Measurements from ENCODE around the gene SMAD4.
"Not testable (repeated sequence)": the region's sequence is repeated elsewhere in the genome, so short reads cannot be mapped to it uniquely, and the experiment has no call there.

SMAD4 gene

DNA sequence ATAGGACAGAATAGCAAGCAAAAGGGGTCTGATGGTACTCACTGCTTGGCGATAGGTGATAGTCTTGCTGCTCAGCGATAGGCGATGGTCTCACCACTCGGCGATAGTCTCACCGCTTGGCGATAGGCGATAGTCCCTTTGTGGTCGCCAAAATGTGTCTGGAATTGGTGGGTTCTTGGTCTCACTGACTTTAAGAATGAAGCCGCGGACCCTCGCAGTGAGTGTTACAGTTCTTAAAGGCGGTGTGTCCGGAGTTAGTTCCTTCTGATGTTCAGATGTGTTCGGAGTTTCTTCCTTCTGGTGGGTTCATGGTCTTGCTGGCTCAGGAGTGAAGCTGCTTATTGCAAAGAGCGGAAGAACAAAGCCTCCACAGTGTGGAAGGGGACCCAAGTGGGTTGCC, 90.0 kb downstream of the SMAD4 start:
- not testable (repeated sequence) for DNase-seq

- no peak for DNase-seq
Measured at GRCh38 chr18:51120809-51121596, 91.0 kb downstream of the SMAD4 start.

- no peak for DNase-seq
Measured at GRCh38 chr18:51121597-51121857, 91.5 kb downstream of the SMAD4 start.

DNA sequence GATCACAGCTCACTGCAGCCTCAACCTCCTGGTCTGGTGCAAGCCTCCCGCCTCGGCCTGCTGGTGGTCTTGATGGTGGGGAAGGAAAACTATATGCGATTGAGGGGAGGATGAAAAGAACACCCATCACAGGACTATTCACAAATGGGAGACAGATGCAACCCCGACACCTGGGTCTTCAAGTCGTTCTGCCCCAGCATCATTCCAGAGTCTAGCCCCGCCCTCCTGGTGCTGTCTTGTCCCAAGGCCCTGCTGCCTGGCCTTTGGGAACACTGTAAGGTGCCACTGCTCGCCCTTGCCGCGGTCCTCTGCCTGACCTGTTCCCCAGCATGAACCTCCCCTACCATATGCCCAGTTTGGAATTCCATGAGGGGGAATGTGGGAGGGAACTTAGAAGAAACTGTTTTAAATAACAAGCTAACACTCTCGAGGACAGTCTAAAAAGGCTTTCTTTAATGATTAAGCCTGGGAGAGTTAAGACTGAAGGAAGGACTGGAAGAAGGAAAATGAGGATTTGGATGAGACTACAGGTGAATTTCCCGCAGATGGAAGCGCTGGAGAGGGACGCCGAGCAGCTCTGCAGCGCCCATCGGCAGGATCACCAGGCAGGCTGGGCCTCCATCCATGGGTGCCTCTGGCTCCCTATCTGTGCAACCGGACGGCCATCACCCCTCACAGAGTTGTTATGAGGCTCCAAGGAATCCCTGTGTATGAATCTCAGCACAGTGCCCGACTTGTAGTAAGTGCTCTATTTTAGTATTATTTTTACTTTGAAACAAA, 92.4 kb downstream of the SMAD4 start:
- DNase-seq = no peak

DNA sequence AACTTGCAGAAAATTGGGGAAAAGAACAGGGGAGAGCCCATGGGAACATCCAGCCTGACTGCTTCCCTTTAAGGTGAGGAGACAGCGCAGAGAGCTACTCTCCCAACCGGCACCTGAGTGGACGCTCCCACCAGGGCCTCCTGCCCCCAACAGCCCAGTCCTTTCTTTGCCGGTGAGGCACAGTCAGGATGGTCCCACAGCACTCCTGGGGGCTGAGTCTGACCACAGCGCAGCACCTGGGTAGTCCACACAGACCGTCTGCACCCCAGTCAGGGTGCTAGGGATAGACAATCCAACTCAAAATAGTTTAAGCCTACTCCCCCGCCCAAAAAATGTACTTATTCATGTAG, 93.0 kb downstream of the SMAD4 start:
- DNase-seq = no peak

DNA sequence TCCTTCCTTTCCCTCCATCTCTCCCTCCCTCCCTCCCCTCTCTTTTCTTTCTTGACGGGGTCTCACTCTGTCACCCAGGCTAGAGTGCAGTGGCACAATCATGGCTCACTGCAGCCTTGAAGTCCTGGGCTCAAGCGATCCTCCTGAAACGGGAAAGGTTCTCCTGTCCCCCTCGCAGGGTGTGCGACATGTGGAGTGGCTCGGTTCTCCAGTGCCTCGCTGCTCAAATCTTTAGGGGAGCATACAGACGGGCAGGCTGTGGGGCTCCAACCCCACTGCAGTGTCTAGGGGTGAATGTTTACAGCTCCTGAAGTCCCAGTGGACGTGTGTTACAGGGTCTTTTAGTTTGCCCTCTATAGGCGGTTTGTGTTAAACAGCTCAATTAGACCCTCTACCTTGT, 93.5 kb downstream of the SMAD4 start:
- no peak for DNase-seq

DNA sequence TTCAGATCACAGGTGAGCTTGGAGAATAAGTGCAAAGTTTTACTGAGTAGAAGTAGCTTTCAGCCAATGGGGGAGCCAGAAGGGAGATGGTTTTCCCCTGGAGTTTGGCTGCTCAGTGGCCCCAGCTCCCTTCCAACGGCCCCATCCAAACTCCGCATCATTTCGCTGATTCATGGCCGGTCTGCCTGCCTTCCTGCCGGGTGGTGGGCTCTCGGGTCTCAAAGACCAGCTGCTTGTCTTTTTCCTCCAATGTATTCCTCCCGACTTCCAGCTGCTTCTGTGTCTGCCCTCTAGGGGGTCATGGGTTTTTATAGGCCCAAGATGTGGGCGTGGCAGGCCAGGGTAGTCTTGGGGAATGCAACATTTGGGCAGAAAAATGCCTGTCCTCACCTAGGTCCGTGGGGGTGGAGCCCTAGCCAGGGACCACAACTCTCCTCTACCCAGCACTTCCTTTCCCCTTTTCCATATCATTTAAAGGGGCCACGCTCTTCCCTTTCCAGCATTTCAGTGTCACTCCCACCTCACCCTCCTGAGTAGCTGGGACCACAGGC, 94.0 kb downstream of the SMAD4 start:
- DNase-seq = no peak

DNA sequence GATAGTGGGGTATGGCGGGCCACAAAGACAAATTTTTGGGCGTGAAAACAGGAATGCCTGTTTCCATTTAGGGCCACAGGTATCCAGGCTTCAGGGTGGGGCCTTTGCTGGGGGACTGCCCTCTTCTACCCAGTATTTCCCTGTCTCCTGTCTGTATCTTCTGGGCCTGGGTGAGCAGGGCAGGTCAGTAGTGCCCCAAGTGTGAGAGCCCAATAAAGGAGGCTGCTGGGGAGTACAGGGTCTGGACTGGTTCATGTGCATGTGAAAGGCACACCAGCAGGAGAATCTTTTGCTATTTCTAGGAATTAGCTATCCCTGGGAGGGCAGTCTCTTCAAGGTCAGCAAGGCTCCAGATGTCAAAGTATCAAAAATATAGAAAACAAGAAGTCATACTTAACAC, 96.0 kb downstream of the SMAD4 start:
- DNase-seq = no peak

GRCh38 chr18:51127664-51128063, 97.7 kb downstream of the SMAD4 start:
- no peak for DNase-seq

- DNase-seq = no peak
Measured at GRCh38 chr18:51128533-51128932, 98.5 kb downstream of the SMAD4 start.

DNA sequence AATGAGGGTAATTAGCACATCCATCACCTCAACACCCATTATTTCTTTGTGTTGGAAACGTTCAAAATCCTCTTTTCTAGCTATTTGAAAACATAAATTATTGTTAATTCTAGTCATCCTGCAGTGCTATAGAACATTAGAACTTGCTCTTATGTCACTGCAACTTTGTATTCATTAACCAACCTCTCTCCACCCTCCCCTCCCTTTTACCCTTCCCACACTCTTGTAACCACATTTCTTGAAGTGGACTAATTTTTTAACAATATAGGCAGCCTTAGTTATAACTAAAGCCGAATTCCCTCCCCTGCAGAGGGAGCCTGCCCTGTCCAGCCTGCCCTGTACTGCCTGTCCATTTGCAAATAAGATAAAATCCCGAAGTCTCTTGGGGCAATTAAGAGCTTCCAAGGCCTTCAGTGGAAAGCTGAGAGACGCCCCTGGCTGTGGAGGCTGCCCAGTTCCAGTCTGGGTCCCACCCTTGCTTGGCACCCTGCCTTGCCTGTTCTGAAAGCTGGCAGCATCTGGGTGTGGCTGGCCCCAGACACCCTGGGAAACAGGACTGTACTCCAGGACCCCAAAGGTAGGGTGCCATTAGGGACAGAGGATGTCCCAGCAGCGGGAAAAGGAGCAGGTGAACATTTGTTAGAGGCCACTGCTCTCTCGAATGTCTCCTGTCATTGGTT, 102.4 kb downstream of the SMAD4 start:
- DNase-seq = no peak

DNA sequence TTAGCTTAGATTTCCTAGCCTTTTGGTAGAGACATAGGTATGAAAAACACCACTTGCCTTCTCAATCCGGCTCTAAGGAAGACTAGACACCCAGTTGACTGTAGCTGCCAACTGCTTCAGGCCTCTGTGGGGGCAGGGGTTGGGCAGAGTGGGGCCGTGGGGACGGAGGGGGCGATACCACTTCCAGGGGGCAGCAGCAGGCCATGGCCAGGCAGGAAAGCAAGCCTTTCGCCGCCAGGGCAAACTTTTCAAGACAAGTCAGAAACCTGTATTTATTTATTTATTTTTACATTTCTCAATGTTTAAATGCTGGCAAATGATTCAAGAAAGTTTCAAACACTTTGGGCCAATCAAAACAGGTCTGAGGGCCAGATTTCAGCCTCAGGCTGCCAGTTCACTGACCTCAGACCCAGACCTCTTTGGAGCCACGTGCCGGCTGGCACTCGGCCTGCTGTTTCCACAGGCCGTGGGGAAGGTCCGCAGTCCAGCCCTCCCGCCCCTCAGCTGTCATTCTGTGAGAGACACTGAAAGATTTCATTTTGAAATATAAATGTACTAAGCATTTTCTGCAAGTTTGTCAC, 103.7 kb downstream of the SMAD4 start:
- no peak for DNase-seq
